ENCODE results near the gene ELMOD3. TPM values are rescaled to one million over a fixed set of nuclear protein-coding genes. Genes with fewer than 3 reads are reported as not detected.

The ELMOD3 gene
- total and polyA plus RNA-seq, 9 of the 15 experiments (the other 6 are each of a cell fraction or from before 2014, with no cell fraction given): 2.7 to 18.7 (median 11.6) TPM

DNA sequence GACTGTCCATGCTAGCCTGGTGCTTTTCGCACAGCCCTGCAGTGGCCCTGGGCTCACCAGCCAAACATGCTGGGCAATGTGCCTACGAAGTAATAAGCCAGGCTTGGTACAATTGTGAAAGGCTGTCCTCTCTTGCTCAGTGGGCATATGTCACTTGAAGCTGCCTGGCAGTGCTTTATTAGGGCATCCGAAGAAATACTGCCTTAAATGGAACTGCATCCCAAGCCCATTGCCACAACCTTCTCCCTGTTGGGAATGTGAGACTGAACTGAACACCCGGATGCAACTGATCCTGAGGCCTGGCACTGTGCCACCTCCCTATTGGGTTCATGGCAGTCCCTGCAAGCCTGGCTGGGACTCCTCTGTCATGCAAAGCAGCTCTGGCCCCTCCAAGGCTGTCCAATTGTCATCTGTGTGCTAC lies 39.7 kb downstream of the ELMOD3 start:
- 42% methylated on average over 4 of the region's 4 CpGs for WGBS (ENCODE audit: insufficient coverage, low coverage, missing lambda C conversion rate)
- Histone ChIP-seq H3K4me2 (ENCODE audit: insufficient read depth, low read length) (no peak overlapping the region), H3K4me3 (no peak overlapping the region), H3K9me3 (replicated peaks; ENCODE audit: control insufficient read depth, insufficient read depth, low read depth, low read length) (no peaks in the 10 kb centered on the region), H3K36me3 (ENCODE audit: control insufficient read depth, insufficient read depth, low read length) (peaks cover 5% of the 10 kb centered on the region; the same call in 1 of the 3 replicates), H3K9ac (ENCODE audit: insufficient read depth in 1 of 2, low read depth in 2 of 2, low read length in 2 of 2) (no peak overlapping the region), H3K4me1 (replicated peaks in 1 of 2; ENCODE audit: control insufficient read depth in 2 of 2, insufficient read depth in 2 of 2, low read length in 2 of 2) (peaks cover 0 to 12% of the 10 kb centered on the region in 2 experiments; a peak in 2 of 5 replicates), H3K9me1 (ENCODE audit: control insufficient read depth, insufficient read depth, low read length) (no peaks in the 10 kb centered on the region), H4K20me1 (replicated peaks; ENCODE audit: control insufficient read depth, insufficient read depth, low read length) (no peaks in the 10 kb centered on the region), H2AFZ (ENCODE audit: low read depth, low read length) (no peak overlapping the region), H3K27me3 (ENCODE audit: control insufficient read depth in 2 of 2, insufficient read depth in 2 of 2, low read length in 2 of 2) (no peaks in the 10 kb centered on the region), H3K27ac (ENCODE audit: extremely low read depth, low read depth, low read length) (no peak overlapping the region), H3K79me2 (ENCODE audit: control insufficient read depth, insufficient read depth, low read length) (no peaks in the 10 kb centered on the region)
- TF ChIP-seq SNRNP70 (optimal IDR thresholded peaks at IDR 0.05; ENCODE audit: low read depth, low read length) (no peak), NFIC (IDR thresholded peaks at IDR 0.05) (peak; percentile 69)
- in situ Hi-C loops (cut with MboI) (no loop called here), intact Hi-C loops (cut with micrococcal nuclease) (no loop called here)
- ATAC-seq (no peak), DNase-seq (ENCODE audit: extremely low read depth in 1 of 4, low spot score in 3 of 4) (no peak), FAIRE-seq (no peak)
- BruUV-seq (replicated peaks): no TSS peak
- CTCF ChIA-PET (ENCODE audit: low intra/inter-chr PET ratio): no interaction called here
- POLR2A ChIA-PET: interaction anchor here (1.0 to 63.9 kb wide), 4 partner anchors 10 to 167 kb away, joined by 3 to 1576 read pairs (median 4); partner anchors contain the start of genes GGCX, MAT2A and TGOLN2

DNA sequence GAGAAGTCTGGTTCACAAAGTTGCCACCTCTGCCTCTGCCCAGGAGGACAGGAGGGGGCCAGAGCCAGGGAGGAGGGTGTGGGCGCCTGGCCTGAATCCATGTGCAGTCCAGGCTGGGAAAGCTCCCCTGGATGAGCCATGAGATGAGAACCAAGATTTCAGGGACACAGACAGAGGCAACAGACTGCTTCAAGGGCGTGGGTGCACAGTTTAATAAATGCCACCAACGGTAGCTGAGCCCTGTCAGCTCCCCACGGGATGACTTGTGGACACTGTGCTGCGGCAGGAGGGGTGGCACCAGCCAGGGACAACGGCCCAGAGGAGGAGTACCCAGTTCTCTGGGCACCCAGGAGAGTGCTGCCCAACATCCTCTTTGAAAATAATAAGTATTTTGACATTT lies 40.4 kb downstream of the ELMOD3 start:
- POLR2A ChIA-PET: interaction anchor here (1.5 to 63.9 kb wide), 2 partner anchors 10 to 151 kb away, joined by 5 to 1576 read pairs; partner anchors contain the start of gene MAT2A
- Histone ChIP-seq H3K4me3 (no peak overlapping the region), H3K9me3 (replicated peaks; ENCODE audit: control insufficient read depth, insufficient read depth, low read depth, low read length) (no peaks in the 10 kb centered on the region), H3K36me3 (ENCODE audit: control insufficient read depth, insufficient read depth, low read length) (peaks cover 2% of the 10 kb centered on the region; the same call in 1 of the 3 replicates), H4K20me1 (replicated peaks; ENCODE audit: control insufficient read depth, insufficient read depth, low read length) (no peaks in the 10 kb centered on the region), H3K9ac (ENCODE audit: insufficient read depth in 1 of 2, low read depth in 2 of 2, low read length in 2 of 2) (0 out of 4 replicates have a peak overlapping the region, but pooled peaks of 1 of the 2 experiments have one; percentile 22), H3K27ac (ENCODE audit: extremely low read depth, low read depth, low read length) (no peak overlapping the region), H2AFZ (ENCODE audit: low read depth, low read length) (no peak overlapping the region), H3K9me1 (ENCODE audit: control insufficient read depth, insufficient read depth, low read length) (no peaks in the 10 kb centered on the region), H3K4me1 (replicated peaks in 1 of 2; ENCODE audit: control insufficient read depth in 2 of 2, insufficient read depth in 2 of 2, low read length in 2 of 2) (peaks cover 0 to 12% of the 10 kb centered on the region in 2 experiments; a peak in 2 of 5 replicates), H3K27me3 (ENCODE audit: control insufficient read depth in 2 of 2, insufficient read depth in 2 of 2, low read length in 2 of 2) (no peaks in the 10 kb centered on the region), H3K79me2 (ENCODE audit: control insufficient read depth, insufficient read depth, low read length) (no peaks in the 10 kb centered on the region), H3K4me2 (ENCODE audit: insufficient read depth, low read length) (no peak overlapping the region)
- intact Hi-C loops (cut with micrococcal nuclease): no loop called here
- no peak for FAIRE-seq
- 45% methylated on average over 6 of the region's 6 CpGs for WGBS (ENCODE audit: insufficient coverage, low coverage, missing lambda C conversion rate)
- no peak for DNase-seq (ENCODE audit: extremely low read depth in 1 of 4, low spot score in 3 of 4)
- in situ Hi-C loops (cut with MboI): no loop called here
- CTCF ChIA-PET (ENCODE audit: low intra/inter-chr PET ratio): no interaction called here
- no TSS peak for BruUV-seq (replicated peaks)
- no peak for ATAC-seq
- TF ChIP-seq CREB1 (IDR thresholded peaks at IDR 0.05) (no peak), CREB1 (CRISPR knock-in tag; IDR thresholded peaks at IDR 0.05) (no peak), ZZZ3 (IDR thresholded peaks at IDR 0.05) (no peak), CXXC5 (CRISPR knock-in tag; IDR thresholded peaks at IDR 0.05) (no peak)

Measured in K562 (cell line).